ENCODE results near the gene MUC2. TPM values are rescaled to one million over a fixed set of nuclear protein-coding genes. Genes with fewer than 3 reads are reported as not detected.

The MUC2 gene
- polyA plus RNA-seq, 1 donor from 2014 or later = not detected

GRCh38 chr11:1033016-1033798, 41.5 kb upstream of the MUC2 start:
- Mint-ChIP-seq H3K9me3 (peaks cover 0 to 6% (median 3%) of the 10 kb centered on the region in 3 donors), H3K4me3 (no peak overlapping the region), H3K27me3 (no peaks in the 10 kb centered on the region), H3K36me3 (no peaks in the 10 kb centered on the region), H3K4me1 (no peaks in the 10 kb centered on the region), H3K27ac (no peak overlapping the region)

- H3K9me3 Mint-ChIP-seq = peaks cover 0 to 6% (median 3%) of the 10 kb centered on the region in 3 donors
- no peak overlapping the region for H3K27ac Mint-ChIP-seq
- no peaks in the 10 kb centered on the region for H3K36me3 Mint-ChIP-seq
- no peaks in the 10 kb centered on the region for H3K27me3 Mint-ChIP-seq
- no peak overlapping the region for H3K4me3 Mint-ChIP-seq
- no peaks in the 10 kb centered on the region for H3K4me1 Mint-ChIP-seq
Observed at GRCh38 chr11:1034001-1034400, 40.7 kb upstream of the MUC2 start.

- Mint-ChIP-seq H3K4me3 (no peak overlapping the region), H3K27me3 (no peaks in the 10 kb centered on the region), H3K27ac (no peak overlapping the region), H3K36me3 (no peaks in the 10 kb centered on the region), H3K4me1 (no peaks in the 10 kb centered on the region), H3K9me3 (peaks cover 0 to 6% (median 3%) of the 10 kb centered on the region in 3 donors)
Observed at GRCh38 chr11:1034456-1035295, 40.0 kb upstream of the MUC2 start.

GRCh38 chr11:1035577-1036283, 38.9 kb upstream of the MUC2 start:
- Mint-ChIP-seq H3K27me3 (no peaks in the 10 kb centered on the region), H3K9me3 (peaks cover 0 to 6% (median 3%) of the 10 kb centered on the region in 3 donors), H3K4me1 (no peaks in the 10 kb centered on the region), H3K27ac (no peak overlapping the region), H3K36me3 (no peaks in the 10 kb centered on the region), H3K4me3 (no peak overlapping the region)

- no peak within 1 kb of the TSS for H3K4me3 Mint-ChIP-seq
- H3K27ac Mint-ChIP-seq = no peak within 1 kb of the TSS
- H3K36me3 Mint-ChIP-seq = no peaks in the 10 kb centered on the region
- H3K9me3 Mint-ChIP-seq = peaks cover 0 to 6% (median 3%) of the 10 kb centered on the region in 3 donors
- no peaks in the 10 kb centered on the region for H3K4me1 Mint-ChIP-seq
- H3K27me3 Mint-ChIP-seq = no peaks in the 10 kb centered on the region
Observed at GRCh38 chr11:1036303-1036923, 38.3 kb upstream of the MUC2 start, which contains the start of gene MUC6. Gene MUC6 (minus strand): TSS chr11:1036718. CDS start chr11:1036655, 63 bp downstream.

- H3K27ac Mint-ChIP-seq = no peak overlapping the region
- H3K4me1 Mint-ChIP-seq = no peaks in the 10 kb centered on the region
- H3K4me3 Mint-ChIP-seq = no peak overlapping the region
- H3K36me3 Mint-ChIP-seq = no peaks in the 10 kb centered on the region
- peaks cover 0 to 6% (median 3%) of the 10 kb centered on the region in 3 donors for H3K9me3 Mint-ChIP-seq
- H3K27me3 Mint-ChIP-seq = peaks cover under 1% of the 10 kb centered on the region
Observed at GRCh38 chr11:1036931-1037330, 37.7 kb upstream of the MUC2 start.

- Mint-ChIP-seq H3K4me1 (no peaks in the 10 kb centered on the region), H3K36me3 (no peaks in the 10 kb centered on the region), H3K4me3 (no peak overlapping the region), H3K9me3 (no peaks in the 10 kb centered on the region), H3K27ac (no peak overlapping the region), H3K27me3 (peaks cover 3% of the 10 kb centered on the region)
Observed at GRCh38 chr11:1037506-1038055, 37.1 kb upstream of the MUC2 start.

GRCh38 chr11:1038361-1038760, 36.3 kb upstream of the MUC2 start:
- Mint-ChIP-seq H3K27ac (no peak overlapping the region), H3K4me3 (peak overlapping the region in 1 of 4 donors; percentile 33), H3K27me3 (peaks cover 3% of the 10 kb centered on the region), H3K9me3 (no peaks in the 10 kb centered on the region), H3K4me1 (no peaks in the 10 kb centered on the region), H3K36me3 (no peaks in the 10 kb centered on the region)

GRCh38 chr11:1038921-1039320, 35.8 kb upstream of the MUC2 start:
- peaks cover 0 to under 1% (median 0%) of the 10 kb centered on the region in 3 donors for H3K4me1 Mint-ChIP-seq
- no peak overlapping the region for H3K4me3 Mint-ChIP-seq
- no peaks in the 10 kb centered on the region for H3K36me3 Mint-ChIP-seq
- H3K27me3 Mint-ChIP-seq = peaks cover 7% of the 10 kb centered on the region
- no peaks in the 10 kb centered on the region for H3K9me3 Mint-ChIP-seq
- H3K27ac Mint-ChIP-seq = no peak overlapping the region

- Mint-ChIP-seq H3K4me1 (peaks cover 0 to 2% (median 0%) of the 10 kb centered on the region in 3 donors), H3K27me3 (peaks cover 8% of the 10 kb centered on the region), H3K27ac (no peak overlapping the region), H3K9me3 (peaks cover 0 to under 1% (median 0%) of the 10 kb centered on the region in 3 donors), H3K36me3 (no peaks in the 10 kb centered on the region), H3K4me3 (no peak overlapping the region)
Observed at GRCh38 chr11:1039481-1040427, 34.9 kb upstream of the MUC2 start.

GRCh38 chr11:1040428-1041148, 34.1 kb upstream of the MUC2 start:
- no peaks in the 10 kb centered on the region for H3K36me3 Mint-ChIP-seq
- H3K4me3 Mint-ChIP-seq = no peak overlapping the region
- peaks cover 0 to 5% (median 0%) of the 10 kb centered on the region in 3 donors for H3K9me3 Mint-ChIP-seq
- peaks cover 0 to 2% (median 0%) of the 10 kb centered on the region in 3 donors for H3K4me1 Mint-ChIP-seq
- peaks cover 9% of the 10 kb centered on the region for H3K27me3 Mint-ChIP-seq
- H3K27ac Mint-ChIP-seq = no peak overlapping the region

GRCh38 chr11:1041149-1041467, 33.6 kb upstream of the MUC2 start:
- H3K4me3 Mint-ChIP-seq = no peak overlapping the region
- H3K9me3 Mint-ChIP-seq = peaks cover 0 to 5% (median 0%) of the 10 kb centered on the region in 3 donors
- no peak overlapping the region for H3K27ac Mint-ChIP-seq
- peaks cover 0 to 2% (median 0%) of the 10 kb centered on the region in 3 donors for H3K4me1 Mint-ChIP-seq
- H3K36me3 Mint-ChIP-seq = no peaks in the 10 kb centered on the region
- H3K27me3 Mint-ChIP-seq = peaks cover 10% of the 10 kb centered on the region

- peaks cover 0 to 2% (median 0%) of the 10 kb centered on the region in 3 donors for H3K4me1 Mint-ChIP-seq
- peaks cover 11% of the 10 kb centered on the region for H3K27me3 Mint-ChIP-seq
- no peak overlapping the region for H3K27ac Mint-ChIP-seq
- H3K4me3 Mint-ChIP-seq = no peak overlapping the region
- H3K9me3 Mint-ChIP-seq = peaks cover 0 to 5% (median 0%) of the 10 kb centered on the region in 3 donors
- no peaks in the 10 kb centered on the region for H3K36me3 Mint-ChIP-seq
Observed at GRCh38 chr11:1041471-1041870, 33.2 kb upstream of the MUC2 start.

Measured in IgD-negative memory B cell (primary cell).